Kidney tubule cell (primary cell): ENCODE data around the gene SCML2.
"Not testable (repeated sequence)": the region's sequence is repeated elsewhere in the genome, so short reads cannot be mapped to it uniquely, and the experiment has no call there.

Experiments used
- DNase-seq: peaks from one replicate; pipeline ENCODE4 v3.0.0-alpha.2; 2018; ENCODE audit warnings: low spot score

The SCML2 gene

DNA sequence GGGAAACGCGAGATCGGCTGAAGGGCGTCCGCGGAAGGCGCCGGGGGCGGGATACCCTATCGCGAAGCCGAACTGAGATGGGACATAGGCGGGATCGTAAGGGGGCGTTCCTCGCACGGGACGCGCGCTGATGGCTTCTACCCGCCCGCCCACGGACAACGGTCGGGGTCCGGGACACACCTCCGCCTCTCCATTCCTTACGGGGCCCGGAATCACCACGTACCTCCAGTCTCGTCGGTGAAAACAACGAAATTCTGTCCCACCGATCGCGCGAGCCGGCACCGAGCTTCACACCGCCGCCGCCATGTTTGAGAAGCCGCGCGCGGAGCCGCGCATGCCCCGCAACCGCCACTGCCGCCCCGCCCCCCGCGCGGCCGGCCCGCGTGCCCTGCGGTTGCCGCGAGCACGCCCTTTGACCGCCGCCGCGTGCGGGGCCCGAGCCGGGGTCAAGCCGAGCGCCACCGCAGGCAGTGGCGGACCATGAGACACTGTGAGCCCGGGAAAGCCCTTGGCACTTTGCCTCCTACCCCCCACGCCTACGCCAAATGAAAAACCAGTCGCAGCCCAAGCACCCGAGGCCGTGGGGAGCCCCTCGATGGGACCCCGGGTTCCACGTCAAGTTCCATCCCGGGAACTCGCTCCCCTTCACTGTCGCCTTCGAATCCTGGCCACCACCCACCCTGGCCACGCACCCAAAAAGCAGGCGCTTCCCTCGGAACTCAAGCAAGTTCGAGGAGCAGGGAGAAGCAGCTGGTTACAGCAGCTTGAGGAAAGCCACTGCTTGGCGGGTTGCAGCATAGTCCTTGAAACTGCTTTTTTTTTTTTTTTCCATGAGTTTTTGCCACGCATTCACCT, at the start of gene SCML2:
Gene SCML2, minus strand, starts transcription at position 320 of the 855 bp plus-strand sequence. CDS start 20,617 bp downstream, outside the sequence.
- peak; percentile 26 for DNase-seq

DNA sequence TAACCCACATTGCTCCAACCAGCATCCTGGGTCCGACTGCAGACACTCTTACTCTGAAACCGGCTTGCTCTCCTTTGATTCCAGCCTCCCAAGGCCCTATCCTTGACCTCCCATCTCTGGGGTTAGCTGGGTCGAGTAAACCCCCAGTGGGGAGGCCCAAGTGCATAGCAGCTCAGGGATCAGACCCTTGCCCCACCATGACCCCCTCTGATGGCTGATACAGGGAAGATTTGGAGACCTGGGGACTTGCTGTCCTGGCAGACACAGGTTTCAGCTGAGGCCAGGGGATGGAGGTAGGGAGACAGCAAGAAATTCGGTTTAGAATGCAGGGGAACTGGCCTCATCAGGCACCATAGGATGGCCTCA, 47.3 kb upstream of the SCML2 start:
- DNase-seq = no peak

DNA sequence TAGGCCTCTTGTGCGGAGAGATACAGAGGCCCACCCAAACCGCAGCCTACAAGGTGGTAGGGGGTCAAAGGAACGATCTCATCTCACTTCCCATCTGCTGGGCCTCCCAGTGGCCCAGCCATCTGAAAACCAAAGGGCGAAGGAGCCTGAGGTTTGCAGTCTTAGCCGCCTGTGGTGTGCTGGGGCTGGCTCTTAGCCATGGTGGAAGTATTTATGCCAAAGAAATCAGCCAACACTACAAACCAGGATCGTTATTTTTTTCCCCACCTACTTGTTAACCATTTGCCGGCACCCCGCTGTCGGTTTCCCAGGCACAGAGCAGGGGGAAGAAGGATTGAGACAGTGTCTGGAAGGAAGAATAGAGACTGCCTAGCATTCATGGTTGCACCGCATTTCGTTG, 40.0 kb upstream of the SCML2 start:
- DNase-seq = no peak

DNA sequence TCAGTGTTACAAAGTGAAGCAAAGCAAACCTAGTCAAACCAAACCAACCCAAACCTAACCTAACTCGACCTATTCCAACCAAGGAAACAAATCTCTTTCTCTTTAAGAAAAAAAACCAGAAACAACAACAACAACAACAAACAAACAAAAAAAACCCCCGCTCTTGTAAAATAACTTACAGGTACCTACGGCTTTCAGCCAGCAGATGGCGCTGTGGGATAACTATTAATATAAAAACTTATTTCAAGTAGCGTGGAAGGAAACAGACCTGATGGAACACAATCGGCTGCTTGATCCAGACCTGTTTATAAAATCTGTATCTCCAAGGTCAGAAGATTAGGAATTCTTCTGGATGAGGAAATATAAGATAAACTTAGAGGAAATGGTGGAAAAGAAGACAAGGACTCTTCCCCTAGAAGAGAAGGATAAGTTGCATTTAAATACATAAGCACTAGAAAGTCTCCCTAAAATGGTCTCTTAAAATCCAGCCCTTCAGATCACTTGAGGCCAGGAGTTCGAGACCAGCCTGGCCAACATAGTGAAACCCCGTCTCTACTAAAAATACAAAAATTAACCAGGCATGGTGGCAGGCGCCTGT, 36.6 kb upstream of the SCML2 start:
- peak; percentile 68 for DNase-seq

DNA sequence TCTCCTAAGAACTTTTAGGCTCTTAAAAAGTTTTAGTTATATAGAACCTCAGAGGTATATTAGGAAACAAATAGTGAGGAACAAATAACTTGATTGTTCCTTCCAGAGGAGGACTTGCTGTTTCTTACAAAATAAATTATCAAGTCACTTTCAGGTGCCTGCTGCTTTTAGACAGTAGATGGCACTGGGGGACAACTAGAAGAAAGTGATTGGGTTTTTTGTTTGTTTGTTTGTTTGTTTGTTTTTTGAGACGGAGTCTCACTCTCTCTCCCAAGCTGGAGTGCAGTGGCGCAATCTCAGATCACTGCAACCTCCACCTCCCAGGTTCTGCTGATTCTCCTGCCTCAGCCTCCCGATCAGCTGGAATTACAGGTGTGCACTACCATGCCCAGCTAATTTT, 35.5 kb upstream of the SCML2 start:
- DNase-seq = no peak

DNA sequence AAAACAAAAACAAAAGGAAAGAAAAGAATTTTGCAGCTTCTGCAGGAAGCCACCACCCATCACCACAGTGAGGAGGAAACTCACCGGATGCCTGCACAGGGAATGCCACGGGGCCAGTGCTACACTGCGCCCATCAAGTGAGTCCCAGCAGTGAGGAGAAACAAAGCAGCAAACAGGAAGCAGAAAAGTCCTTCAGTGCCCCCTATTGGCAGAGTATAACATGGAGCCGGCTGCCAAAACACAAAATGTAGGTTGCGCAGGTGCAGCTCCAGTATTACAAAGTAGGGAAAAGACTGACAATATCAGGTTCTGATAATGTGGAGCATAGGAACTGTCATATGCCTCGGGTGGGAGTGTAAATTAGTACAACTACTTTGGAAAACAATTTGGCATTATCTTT, 23.3 kb upstream of the SCML2 start:
- DNase-seq = peak; percentile 54

DNA sequence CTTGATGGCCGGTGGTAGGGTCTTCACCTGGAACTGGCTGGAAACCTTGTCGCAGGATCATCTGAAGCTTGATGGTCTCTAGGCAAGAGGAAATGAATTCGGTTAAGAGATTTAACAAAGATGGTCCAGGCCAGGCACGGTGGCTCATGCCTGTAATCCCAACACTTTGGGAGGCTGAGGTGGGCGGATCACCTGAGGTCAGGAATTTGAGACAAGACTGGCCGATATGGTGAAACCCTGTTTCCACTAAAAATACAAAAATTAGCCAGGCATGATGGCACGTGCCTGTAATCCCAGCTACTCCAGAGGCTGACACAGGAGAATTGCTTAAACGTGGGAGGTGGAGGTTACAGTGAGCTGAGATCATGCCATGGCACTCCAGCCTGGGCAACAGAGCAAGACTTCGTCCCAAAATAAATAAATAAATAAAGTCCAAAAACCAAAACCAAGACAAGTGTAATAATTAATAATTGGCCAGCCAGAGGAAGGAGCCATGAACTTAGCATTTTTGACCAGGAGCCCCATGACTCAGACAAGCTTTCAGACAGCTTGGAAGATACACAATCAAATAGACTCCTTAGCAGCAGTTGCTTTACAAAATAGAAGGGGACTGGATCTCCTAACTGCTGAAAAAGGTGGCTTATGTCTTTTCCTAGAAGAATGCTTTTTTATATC, 20.8 kb upstream of the SCML2 start:
- DNase-seq = peak; percentile 69

DNA sequence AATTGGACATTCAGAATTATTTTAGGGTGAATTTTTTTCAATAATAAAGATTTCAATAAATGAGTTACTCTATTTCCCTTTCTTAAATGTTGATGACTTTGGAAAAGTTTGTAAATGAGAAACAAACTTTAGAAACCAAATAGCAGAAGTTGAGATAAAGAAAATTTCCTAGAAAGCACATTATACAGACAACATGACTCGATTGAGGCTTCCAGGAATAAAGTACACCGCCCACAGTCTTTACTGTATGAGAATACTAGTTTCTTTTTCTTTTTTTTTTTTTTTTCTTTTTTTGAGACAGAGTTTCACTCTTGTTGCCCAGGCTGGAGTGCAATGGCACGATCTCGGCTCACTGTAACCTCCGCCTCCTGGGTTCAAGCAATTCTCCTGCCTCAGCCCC, 14.6 kb upstream of the SCML2 start:
- not testable (repeated sequence) for DNase-seq

DNA sequence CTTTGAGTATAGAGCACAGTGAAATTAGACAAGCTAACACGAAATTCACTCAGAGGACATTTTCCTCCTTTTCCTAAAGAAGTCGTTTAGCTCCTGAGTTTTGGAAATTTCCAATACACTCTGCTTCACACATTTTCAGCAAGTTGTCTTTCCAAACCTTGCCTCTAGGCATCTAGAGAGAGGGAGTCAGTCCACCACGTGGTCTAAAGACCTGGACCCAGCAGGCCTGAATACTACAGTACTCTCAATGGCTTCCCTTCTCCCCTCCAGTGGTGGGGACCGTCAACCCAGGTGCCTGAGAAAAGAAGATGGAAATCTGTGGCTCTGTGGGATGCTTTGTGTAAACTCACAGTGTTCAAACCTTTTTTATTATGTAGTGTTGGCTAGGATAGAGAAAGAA, 13.9 kb upstream of the SCML2 start:
- no peak for DNase-seq

DNA sequence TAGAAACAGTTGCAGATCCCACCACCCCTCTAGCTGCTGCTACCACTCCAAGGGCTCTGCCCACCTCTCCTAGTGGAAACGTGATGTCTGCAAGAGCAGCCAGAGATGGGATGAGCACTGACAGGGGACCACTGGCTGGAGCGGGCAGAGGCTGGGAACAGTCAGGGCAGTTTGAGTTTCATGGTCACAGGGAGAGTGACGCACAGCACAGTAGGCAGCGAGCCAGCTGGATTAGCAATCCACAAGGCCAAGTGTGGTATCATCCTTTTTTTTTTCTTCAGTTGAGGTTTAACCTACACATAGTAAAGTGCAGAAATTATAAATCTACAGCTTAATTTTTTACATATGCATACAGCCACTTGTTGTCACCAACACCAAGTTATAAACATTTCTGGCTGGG, 6.4 kb upstream of the SCML2 start:
- no peak for DNase-seq

DNA sequence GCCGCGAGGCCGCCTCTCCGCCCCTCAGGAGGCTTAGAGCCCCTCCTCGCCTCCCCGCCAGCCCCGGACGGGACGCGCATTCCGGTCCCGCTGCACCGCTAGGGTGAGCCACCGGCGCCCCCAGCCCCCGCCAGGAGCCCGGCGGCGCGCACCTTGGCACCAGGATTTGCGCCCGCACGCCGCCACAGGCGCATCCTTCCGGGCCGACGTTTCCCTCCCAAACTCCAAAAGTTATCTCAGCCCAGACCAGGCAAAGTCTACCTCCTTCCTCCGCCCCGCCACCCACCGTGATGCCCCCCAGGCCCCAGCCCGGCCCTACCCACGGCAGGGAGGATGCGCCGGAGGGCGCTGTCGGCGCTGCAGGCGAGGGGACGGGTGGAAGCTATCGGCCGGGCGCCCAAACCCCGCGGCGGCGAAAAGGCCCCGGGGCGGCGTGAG, 538 bp downstream of the SCML2 start:
- DNase-seq = no peak

DNA sequence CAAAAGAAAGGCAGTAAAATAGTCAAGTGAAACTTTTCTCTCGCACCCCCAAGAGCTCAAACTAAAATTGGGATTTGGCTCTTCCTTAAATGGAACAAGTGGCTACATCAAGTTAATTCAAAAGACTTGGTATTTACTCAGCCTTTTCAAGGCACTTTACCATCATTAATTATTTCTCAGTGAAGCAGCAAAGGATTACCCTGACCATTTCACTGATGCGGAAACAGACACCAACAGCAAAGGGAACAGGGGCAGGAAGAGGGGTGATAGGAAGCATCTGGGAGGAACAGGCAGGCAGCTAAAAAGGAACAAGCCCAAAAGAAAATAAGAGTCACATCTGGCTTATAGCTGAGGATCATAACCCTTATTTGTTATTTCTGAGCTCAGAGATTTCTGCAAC, 2.7 kb downstream of the SCML2 start:
- DNase-seq = peak; percentile 11

DNA sequence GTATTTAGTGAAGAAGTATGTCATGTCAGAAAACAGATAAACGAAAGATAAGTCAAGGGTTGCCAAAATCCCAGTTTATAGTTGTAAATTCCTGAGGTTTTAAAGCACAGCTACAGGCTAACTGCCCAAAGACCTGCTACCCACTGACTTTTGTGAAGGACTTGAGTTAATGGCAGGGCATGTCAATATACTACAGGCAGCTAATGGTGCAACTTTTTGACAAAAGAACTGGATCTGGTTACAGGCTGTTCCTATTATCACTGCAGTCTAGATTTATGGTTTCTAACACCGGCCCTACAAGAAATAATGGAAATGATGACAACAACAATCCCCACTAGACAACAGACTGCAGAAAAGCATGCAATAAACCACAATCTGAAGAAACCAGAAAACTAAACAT, 6.4 kb downstream of the SCML2 start:
- no peak for DNase-seq

DNA sequence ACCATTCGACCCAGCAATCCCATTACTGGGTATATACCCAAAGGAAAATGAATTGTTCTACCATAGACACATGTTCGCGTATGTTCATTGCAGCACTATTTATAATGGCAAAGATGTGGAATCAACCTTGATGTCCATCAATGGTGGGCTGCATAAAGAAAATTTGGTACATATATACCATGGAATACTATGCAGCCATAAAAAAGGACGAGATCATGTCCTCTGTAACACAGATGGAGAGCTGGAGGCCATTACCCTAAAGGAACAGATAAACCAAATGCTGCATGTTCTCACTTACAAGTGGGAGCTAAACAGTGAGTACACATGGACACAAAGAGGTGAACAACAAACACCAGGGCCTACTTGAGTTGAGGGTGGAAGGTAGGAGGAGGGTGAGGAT, 45.1 kb downstream of the SCML2 start:
- no peak for DNase-seq

DNA sequence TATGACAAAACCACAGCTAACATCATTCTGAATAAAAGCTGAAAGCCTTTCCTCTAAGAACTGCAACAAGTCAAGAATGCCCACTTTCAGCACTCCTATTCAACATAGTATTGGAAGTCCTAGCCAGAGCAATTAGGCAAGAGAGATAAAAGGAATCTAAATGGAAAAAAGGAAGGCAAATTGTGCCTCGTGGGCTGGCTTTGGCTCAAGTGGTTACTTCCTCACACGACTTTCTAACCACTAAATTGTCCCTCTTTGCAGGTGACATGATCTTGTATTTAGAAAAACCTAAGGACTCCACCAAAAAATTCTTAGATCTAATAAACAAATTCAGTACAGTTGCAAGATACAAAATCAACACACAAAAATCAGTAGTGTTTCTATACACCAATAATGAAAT, 57.2 kb downstream of the SCML2 start:
- DNase-seq = no peak

DNA sequence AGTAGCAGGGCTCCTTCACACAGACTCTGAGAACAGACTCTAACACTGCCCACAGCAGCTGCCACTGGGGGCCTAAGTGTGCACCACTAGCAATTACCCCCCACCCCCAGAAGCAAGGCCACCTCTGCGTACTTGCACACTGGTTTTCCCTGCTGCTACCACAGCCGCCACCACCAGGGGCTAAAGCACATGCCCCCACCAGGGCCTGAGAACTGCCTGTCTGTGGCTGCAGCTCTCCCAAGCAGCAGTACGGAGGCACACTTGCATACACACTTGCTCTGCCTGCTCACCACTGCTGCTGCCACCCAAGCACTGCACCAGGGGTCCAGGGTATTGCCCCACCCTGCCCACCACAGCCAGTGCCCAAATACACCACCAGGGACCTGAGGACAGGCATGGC, 59.6 kb downstream of the SCML2 start:
- no peak for DNase-seq

DNA sequence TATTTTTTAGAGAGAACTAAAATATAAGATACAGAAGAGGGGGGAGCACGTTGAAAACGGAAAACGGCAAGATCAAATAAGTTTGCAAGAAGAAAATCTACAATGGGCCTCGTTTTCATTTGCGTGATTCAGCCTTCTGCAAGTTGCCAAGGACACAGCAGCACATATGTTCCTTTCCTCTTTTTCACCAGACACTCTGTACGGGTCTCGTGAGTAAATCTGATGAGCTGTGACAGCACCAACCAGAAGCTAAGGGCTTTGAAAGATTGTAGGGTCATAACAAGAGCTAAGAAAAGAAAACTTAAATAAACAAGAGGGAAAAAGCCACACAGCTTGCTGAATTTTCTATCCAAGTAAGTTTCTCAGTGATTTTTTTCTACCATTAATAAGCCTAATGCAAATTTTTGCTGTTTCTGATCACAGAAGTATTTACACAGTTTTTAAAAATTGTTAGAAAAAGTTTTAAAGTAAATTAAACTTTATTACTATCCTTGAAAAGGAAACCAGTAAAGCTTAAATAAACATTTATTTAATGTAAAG, 63.4 kb downstream of the SCML2 start:
- no peak for DNase-seq

DNA sequence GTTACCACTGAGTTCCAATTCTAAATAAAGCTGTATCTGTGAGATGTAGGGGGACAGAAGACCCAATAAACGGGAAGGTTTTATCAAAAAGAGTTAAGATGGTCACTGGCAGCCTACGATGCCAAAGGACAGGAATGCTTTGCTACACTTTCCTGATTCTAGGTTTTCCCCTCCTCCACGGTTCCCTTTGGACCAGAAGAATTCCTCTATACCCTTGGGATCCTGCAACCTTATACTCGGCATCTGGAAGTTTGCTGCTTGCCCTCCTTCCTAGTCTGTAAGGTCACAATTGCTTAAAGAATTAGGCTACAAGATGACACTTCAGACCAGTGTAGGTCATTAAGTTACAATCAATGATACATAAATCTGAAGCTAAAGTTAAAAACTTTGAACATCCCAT, 64.3 kb downstream of the SCML2 start:
- no peak for DNase-seq

DNA sequence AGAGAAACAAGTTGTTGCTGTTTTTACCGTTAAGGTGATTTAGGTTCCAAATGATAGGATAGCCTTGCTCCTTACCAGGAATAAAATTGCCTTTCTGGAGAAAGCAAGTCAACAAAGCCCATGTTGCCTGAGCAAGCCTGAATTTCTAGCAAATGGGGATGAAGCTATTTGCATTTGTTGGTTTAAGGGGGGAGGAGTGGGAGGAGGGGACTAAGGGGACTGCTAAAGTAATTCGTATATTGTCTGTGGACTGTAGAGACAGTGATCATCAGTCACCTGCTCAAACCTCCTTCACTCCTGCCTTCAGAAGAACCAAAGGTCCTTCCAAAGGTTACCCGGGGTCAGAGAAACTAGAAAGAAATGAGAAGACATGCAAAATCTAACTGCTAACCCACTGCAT, 65.8 kb downstream of the SCML2 start:
- no peak for DNase-seq

DNA sequence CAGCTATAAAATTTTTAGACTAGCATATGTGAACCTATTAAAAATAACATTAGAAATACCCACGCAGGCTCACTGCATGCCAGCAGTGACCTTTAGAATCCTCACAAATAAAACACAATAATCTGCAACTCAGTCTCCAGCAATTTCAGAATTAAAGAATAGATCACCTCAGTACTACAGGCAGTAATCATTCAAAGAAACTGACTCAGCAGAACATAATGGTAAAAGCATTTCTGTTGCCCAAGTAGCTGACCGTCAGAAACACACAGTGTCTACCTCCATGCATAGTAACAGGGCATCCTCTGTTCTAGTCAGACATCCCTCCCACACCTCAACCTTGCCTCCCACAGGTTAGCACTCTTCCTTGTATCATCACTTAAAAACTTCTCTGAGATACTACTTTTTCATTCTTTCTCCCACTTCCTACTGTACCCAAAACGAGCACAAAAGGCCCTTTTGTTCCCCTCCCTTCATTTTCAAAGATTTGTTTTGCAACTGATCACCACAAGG, 68.1 kb downstream of the SCML2 start:
- peak; percentile 4 for DNase-seq

DNA sequence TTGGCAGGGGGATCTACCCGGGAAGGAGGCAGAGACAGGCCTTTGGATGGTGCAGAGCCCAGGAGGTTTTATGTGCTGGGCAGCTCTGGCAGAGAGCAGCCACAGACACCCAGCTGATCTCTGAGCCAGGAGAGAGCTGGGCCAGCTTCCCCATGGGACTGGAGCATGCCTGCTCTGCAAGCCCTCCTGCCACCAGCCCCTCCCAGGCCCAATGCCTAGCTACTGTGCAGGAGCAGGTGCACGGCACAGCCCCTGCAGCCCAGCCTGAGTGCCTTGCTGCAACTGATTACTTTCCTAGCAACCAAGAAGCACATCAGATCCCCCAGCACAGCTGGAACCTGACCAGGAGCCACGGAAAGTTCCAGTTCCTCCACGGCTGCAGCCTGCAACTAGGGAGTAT, 76.0 kb downstream of the SCML2 start:
- DNase-seq = no peak

DNA sequence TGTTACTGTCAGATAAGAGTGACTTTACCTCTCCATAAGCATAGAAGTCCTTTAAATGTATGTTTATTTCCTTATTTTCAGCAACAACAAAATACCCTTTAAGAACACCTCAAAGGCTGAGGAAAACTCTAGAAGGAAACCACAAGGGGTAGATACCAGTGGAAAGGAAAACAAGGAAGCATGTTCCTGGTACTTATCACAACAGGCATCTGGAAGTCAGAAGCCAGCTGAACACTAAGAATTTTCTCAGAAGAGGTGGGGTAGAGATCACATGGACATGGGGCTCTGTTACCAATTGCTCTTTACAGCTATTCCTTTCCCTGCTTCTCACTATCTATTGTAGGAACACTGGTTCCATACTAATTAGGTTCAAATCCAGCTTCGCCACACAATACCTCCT, 82.3 kb downstream of the SCML2 start:
- no peak for DNase-seq

DNA sequence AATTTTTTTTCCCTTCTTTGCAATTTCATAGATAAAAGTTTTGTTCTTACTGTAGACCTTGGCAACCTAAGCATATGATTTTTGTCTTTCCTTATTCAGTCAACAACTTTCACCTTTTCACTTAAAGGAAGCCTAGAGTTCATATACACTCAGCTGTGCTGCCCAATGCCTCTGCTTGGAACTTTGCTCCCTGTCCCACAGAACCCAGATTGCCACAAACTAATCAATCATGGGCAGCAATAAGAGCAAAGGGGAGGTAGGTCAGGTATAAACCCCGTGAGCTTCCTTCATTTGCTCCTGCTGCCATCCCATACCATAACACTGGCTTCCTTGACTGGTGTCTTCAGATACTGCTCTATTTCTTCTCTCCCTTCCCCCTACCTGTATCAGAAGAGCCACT, 82.8 kb downstream of the SCML2 start:
- DNase-seq = no peak
